ENCODE data around the gene ACOX1. TPM values are rescaled to one million over a fixed set of nuclear protein-coding genes. Genes with fewer than 3 reads are reported as not detected.

Gene ACOX1
- polyA plus RNA-seq, 5 donors, result 22.9 to 36.6 (median 27.1) TPM

GRCh38 chr17:75940727-75941441 is 38.1 kb downstream of the ACOX1 start, which contains the start of gene FBF1:
Gene FBF1, minus strand, starts transcription at chr17:75941042. Its CDS starts 2,893 bp downstream, at chr17:75938149.
- peak; percentile 92 for DNase-seq

DNA sequence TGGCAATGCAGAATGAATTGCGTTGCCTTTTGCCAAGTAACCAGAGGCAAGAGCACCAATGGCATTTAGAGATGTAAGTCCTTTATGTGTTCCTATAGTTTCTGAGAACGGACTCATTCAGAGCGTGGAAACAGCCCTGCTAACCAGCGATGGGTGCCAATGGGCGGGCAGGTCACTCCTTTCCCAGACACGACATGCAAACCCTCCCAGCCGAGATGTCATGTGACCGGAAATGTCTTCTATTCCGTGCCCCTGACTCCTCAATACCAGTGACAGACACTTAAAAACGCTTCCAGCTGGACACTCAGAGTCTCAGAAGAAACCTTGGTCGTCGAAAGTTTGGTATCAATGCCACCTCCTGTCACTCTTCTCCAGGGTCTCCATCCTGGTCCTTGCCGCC is 41.3 kb downstream of the ACOX1 start:
- DNase-seq, result no peak

GRCh38 chr17:75933808-75934207 is 45.2 kb downstream of the ACOX1 start:
- peak in 1 of 2 donors; percentile 67 for DNase-seq

DNA sequence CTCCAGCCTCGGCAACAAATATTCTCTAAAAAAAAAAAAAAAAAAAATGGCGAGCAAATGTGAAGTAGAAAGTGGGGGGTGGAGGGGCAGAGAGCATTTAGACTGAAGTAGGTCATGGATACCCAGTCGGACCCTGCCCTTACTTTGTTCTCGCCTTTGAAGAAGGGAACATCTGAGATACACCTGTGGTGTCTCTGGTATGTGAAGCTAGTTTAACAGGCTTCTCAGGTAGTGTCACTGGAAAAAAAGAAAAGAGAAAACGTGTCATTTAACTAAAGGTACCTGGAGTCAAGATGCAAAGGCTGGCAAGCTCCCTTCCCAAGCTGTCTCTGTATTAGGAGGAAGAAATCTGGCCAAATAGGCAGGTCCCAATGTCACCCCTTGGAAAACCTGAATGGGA is 46.1 kb downstream of the ACOX1 start:
- no peak for DNase-seq

DNA sequence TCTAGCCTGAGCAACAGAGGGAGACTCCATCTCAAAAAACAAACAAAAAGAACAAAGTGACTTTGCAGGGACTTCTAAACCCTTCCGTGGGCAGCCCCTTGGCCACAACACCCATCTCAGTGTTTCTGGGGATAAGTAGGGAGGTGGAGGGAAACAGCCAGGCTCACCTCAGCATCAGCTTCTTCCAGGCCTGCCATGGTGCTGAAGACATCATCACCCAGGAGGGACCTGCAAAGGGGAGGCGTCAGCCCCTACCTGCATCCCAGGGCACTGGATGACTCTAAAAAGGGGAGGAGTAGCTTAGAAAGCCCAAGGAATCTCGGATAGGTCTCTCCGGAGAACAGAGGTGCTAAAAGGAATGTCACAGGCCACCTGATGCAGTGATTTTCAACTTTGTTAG is 47.9 kb downstream of the ACOX1 start:
- DNase-seq, result no peak

GRCh38 chr17:75927286-75927922 is 51.6 kb downstream of the ACOX1 start:
- no peak for DNase-seq

DNA sequence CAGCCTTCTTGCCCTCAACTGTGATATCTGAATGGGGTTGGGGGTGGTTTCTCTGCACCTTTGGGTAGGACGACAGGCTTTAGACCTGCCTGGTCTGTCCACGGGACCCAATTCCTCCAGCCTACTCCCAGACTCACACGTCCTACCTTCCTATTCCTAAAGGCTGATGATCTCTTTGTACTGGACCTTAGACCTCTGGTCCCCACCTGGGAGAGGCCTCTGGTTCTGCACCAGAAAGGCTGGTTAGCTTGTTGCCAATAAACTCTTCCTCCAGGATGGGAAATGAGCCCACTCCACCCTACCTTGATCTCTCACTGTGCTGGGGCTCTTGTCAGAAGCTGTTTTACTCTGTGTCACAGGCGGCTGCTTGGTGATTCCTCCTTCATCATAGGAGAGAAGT is 52.5 kb downstream of the ACOX1 start:
- no peak for DNase-seq

GRCh38 chr17:75925912-75926311 is 53.1 kb downstream of the ACOX1 start:
- no peak for DNase-seq

DNA sequence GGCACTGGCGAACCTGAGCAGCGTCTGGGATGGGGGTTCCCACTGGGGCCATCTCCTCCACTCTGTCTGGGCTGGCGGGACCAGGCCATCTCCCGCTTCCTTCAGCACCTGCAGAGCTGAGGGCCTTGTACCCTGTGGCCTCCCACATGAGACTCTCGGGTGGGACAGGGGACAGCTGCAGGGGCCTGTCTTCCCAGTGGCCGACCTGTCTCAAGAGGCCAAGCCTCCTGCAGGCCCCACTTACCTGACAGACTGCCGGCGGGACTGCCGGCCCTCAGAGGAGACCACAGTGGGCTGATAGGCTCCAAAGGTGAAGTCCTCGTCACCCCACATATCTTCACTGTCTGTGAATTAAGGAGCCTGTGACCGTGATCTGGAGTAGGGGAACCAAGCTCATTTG is 53.9 kb downstream of the ACOX1 start:
- no peak for DNase-seq

DNA sequence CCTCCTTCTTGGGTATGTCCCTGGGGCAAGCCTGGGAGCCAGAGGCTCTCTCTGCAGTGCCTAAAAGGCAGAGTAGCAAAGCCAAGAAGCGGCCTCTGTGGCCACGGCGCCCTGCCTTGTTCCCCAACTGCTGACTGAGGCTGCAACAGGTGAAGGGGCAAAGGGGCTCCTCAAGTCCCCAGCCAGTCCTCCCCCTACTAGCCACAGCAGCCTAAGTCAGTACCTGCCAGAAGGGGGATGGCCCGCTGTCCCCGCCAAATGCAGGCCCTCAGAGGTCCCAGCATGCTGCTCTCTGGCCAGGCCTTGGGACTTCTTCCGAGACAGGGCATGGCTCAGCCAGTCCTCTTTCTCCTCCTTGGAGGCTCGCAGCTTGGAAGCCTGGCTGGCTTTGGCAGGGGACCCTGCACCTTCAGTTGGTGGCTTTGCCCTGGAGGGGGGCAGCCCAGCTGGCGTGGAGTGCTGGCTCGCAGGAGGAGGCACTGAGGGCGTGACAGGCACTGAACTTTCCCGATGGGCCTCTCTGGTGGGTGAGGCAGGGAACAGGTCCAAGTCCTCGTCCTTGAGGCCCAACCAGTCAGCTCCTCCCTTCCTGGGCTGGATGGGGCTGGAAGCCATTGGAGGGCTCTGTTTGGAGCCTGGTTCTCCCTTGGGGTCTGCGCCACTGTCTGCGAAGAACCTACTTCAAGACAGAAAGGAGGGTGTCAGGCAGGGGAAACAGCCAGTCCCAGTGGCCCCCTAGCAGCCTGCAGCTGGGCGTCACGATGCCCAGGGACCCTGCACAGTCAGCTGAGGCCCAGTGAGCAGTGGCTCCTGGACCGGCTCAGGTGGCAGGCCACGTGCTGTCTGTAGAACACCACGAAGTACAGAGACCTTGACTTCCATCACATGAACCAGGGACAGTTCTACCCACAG is 55.7 kb downstream of the ACOX1 start:
- DNase-seq, result no peak

DNA sequence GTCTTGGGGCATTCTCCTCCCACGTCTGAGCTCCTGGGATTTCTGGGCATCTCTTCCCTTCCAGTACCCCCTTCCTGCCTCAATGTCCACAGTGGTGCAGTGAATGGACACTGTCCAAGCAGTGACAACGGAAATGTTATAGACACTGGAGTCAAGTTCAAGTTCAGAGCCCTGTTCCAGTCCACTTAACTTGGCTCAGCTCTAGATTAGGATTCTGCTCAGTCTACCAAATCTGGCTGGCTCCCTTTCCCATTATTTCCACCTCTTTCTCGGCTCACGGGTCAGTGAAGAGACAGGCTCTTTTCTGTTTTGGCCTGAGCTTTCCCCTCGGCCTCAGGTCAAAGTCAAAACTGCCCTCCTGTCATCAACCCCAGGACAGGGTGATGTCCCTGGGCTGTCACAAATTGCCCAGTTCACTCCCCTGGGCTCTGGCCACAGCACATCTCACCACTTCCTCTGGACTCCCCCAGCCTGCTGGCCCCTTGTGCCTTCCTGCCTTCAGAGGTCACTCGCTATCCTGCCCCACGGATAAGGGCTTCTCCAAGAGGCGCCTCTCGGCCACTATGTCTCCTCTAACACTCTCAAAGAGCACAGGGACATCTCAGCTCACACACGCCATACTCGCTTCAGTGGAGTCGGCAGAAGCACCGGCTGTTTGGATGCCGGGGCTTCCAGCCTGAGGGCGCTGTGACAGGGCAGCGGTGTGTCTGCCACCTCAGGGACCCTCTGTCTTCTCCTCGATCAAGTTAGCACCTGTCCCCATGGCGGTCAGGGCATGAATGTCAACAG is 56.6 kb downstream of the ACOX1 start:
- DNase-seq, result no peak

GRCh38 chr17:75921596-75921995 is 57.4 kb downstream of the ACOX1 start:
- no peak for DNase-seq

DNA sequence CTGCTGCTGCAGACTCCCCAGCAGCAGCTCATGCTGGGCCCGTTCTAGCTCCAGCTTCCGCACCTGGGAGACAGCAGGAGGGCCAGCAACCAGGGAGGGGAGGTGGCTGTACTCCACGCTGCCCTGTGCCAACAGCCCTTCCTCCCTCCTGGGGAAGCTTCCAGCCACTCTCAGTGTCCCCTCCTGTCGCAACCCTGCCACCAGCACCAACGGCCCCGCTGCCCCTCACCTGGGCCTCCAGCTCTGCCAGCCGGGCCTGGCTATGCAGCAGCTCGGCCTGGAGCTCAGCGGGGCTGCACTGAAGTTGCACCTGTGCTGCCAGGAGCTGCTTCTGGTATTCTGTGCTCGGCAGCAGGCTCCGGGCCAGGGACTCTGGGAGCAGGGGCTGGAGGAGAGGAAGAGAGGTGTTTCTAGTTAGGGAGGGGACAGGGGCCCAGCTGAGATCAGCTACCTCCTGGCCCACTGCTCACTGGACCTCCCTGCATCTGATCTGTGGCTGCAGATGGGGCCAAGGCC is 58.9 kb downstream of the ACOX1 start:
- DNase-seq, result no peak

DNA sequence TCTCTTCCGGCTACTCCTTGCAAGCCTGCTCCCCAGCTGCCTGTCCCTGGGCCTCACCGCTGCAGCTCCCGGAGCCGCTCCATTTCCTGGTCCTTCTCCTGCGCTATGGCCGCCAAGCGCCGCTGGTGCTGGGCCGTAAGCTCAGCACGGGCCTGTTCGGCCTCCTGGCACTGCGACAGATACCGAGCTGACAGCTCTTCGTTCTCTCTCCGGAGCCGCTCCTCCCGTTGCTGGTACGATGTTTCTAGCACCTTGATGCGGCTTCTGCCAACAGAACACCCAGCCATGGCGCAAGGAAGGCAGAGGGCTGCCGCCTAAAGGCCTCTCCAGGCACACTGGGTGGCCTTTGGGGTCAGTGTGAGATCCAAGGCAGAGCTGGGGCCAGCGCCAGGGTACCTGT is 59.4 kb downstream of the ACOX1 start:
- DNase-seq, result no peak

GRCh38 chr17:75917917-75918445 is 61.0 kb downstream of the ACOX1 start:
- DNase-seq, result no peak

DNA sequence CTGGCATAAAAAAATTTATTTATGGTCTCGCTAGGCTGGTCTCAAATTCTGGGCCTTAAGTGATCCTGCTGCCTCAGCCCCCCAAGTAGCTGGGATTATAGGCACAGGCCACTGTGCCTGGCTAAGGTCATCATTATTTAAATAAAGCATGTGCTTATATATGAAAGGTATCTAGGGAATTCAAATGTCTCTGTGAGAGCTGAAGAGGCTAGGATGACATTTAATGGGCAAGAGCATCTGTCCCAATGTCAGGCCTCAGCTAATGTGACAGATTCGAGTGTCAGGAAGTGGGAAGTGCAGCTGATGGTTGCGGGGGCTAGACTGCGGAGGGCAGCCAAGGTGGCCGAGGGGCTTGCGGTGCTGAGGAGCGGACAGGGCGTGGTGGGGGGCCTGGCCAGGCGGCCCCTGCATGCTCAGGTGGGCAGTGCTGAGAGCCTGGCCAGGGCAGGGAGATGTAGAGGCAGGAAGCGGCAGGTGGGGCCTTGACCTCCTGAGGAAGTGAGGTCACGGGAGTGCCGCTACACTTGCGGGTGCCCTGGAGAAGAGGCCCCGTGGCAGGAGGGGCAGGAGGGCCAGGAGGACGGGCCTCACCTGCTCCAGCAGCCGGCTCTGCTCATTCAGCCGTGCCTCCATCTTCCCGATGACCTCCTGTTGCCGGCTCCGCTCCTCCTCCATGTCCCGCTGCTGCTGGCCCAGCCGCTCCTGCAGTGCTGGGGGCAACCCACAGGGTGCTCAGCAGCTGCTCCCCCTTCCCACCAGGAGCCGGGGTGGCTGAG is 61.6 kb downstream of the ACOX1 start:
- DNase-seq, result no peak

GRCh38 chr17:75915268-75915667 is 63.7 kb downstream of the ACOX1 start:
- DNase-seq, result no peak

DNA sequence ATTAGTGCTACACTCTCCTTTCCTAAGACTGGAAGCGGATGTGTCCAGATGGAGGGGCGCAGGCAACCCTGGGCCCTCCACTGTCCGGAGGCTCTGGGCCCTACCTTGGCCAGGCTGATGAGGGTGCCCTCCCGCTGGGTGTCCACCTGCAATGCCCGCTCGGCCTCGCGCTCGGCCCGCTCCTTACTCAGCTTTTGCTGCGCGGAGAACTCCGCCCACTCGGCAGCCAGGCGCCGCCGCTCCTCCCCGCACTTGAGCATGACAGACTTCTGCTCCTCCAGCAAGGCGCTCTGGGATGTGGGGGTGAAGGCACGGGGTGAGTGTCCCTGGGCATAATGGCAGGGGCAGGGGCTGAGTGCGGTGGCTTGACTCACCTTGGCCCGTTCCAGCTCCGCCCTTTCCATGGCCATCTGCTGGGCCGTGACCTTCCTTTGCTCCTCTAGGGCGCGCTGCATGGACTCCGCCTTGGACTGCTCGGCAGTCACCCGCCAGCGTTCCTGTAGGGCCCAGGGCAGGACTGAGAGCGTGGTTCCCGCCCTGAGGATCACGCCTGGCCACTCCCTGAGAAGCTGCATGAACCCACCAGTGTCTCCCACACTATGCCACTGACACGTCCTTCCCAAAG is 64.2 kb downstream of the ACOX1 start:
- DNase-seq, result no peak

GRCh38 chr17:75913537-75914210 is 65.3 kb downstream of the ACOX1 start:
- DNase-seq, result no peak
